Measurements from ENCODE around the gene ACAA1. TPM values are rescaled to one million over a fixed set of nuclear protein-coding genes. Genes with fewer than 3 reads are reported as not detected.

The ACAA1 gene
- total and polyA plus RNA-seq, 2 of the 13 experiments (the other 11 are each of a cell fraction or from before 2014, with no cell fraction given) = 60.8 to 188 TPM

DNA sequence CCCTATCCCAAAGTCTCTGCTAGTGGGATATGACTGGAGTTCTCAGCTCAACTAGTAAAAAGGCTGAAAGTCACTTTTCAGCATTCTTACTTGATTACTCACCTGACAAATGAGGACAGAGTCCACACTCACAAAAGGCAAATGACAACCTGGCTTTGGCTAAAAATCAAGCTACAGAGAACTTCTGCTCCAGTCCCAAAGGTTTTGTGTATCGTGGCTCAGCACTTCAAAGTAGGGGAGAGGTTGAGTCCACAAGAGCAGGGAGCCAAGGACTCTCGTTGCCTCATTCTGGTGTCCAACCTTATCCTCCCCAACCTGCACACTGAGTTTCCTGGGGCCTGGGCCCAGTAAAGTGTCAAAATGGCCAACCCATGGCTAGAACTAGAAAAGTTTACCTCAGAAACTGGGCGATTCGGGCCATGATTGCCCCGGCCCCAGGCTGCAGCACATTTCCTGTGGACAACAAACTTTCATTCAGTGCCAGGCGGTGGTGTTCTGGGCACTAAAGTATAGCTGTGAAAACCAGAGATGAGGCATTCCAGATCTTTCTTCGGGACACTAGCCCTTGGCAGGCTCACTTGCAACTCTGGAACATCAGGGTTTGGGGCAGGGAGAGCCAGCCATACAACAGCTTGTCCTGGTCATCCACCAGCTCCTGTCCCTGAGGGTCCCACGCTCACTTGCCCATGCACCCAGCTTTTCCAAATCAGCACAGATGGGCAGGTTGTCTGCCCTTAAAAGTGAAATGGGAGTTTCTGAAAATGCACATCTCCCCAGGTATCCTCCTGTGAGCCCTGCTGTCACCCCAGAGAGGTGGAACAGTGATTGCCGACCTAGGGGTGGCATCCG is 3.1 kb downstream of the ACAA1 start (continued):
- TF ChIP-seq, protein P1, sequence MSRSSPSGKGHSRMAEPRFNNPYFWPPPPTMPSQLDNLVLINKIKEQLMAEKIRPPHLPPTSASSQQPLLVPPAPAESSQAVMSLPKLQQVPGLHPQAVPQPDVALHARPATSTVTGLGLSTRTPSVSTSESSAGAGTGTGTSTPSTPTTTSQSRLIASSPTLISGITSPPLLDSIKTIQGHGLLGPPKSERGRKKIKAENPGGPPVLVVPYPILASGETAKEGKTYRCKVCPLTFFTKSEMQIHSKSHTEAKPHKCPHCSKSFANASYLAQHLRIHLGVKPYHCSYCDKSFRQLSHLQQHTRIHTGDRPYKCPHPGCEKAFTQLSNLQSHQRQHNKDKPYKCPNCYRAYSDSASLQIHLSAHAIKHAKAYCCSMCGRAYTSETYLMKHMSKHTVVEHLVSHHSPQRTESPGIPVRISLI (CRISPR knock-in tag; IDR thresholded peaks at IDR 0.05; ENCODE audit: borderline replicate concordance) = peak; percentile 52; the same call in 1 of the 2 replicates
- TF ChIP-seq FOXA1 (IDR thresholded peaks at IDR 0.05) = peak; percentile 59; the same call in 1 of the 2 replicates
- TF ChIP-seq FOXA1 (CRISPR knock-in tag; IDR thresholded peaks at IDR 0.05) = peak; percentile 94
- TF ChIP-seq ZNF558 (CRISPR knock-in tag; IDR thresholded peaks at IDR 0.05; ENCODE audit: borderline replicate concordance) = no peak
- TF ChIP-seq, protein P2, sequence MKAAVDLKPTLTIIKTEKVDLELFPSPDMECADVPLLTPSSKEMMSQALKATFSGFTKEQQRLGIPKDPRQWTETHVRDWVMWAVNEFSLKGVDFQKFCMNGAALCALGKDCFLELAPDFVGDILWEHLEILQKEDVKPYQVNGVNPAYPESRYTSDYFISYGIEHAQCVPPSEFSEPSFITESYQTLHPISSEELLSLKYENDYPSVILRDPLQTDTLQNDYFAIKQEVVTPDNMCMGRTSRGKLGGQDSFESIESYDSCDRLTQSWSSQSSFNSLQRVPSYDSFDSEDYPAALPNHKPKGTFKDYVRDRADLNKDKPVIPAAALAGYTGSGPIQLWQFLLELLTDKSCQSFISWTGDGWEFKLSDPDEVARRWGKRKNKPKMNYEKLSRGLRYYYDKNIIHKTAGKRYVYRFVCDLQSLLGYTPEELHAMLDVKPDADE (CRISPR knock-in tag; IDR thresholded peaks at IDR 0.05) = no peak
- TF ChIP-seq ZNF24 (IDR thresholded peaks at IDR 0.05) = no peak
- TF ChIP-seq, protein P3, sequence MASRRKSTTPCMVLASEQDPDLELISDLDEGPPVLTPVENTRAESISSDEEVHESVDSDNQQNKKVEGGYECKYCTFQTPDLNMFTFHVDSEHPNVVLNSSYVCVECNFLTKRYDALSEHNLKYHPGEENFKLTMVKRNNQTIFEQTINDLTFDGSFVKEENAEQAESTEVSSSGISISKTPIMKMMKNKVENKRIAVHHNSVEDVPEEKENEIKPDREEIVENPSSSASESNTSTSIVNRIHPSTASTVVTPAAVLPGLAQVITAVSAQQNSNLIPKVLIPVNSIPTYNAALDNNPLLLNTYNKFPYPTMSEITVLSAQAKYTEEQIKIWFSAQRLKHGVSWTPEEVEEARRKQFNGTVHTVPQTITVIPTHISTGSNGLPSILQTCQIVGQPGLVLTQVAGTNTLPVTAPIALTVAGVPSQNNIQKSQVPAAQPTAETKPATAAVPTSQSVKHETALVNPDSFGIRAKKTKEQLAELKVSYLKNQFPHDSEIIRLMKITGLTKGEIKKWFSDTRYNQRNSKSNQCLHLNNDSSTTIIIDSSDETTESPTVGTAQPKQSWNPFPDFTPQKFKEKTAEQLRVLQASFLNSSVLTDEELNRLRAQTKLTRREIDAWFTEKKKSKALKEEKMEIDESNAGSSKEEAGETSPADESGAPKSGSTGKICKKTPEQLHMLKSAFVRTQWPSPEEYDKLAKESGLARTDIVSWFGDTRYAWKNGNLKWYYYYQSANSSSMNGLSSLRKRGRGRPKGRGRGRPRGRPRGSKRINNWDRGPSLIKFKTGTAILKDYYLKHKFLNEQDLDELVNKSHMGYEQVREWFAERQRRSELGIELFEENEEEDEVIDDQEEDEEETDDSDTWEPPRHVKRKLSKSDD (CRISPR knock-in tag; IDR thresholded peaks at IDR 0.05; ENCODE audit: low read depth) = no peak; the same call in 1 of the 2 replicates
- TF ChIP-seq WIZ (CRISPR knock-in tag; IDR thresholded peaks at IDR 0.05) = no peak; the same call in 1 of the 2 replicates
- peak; percentile 66; the same call in 1 of the 2 replicates for TF ChIP-seq TMF1 (CRISPR knock-in tag; IDR thresholded peaks at IDR 0.05; ENCODE audit: low read depth)
- TF ChIP-seq, protein P4, sequence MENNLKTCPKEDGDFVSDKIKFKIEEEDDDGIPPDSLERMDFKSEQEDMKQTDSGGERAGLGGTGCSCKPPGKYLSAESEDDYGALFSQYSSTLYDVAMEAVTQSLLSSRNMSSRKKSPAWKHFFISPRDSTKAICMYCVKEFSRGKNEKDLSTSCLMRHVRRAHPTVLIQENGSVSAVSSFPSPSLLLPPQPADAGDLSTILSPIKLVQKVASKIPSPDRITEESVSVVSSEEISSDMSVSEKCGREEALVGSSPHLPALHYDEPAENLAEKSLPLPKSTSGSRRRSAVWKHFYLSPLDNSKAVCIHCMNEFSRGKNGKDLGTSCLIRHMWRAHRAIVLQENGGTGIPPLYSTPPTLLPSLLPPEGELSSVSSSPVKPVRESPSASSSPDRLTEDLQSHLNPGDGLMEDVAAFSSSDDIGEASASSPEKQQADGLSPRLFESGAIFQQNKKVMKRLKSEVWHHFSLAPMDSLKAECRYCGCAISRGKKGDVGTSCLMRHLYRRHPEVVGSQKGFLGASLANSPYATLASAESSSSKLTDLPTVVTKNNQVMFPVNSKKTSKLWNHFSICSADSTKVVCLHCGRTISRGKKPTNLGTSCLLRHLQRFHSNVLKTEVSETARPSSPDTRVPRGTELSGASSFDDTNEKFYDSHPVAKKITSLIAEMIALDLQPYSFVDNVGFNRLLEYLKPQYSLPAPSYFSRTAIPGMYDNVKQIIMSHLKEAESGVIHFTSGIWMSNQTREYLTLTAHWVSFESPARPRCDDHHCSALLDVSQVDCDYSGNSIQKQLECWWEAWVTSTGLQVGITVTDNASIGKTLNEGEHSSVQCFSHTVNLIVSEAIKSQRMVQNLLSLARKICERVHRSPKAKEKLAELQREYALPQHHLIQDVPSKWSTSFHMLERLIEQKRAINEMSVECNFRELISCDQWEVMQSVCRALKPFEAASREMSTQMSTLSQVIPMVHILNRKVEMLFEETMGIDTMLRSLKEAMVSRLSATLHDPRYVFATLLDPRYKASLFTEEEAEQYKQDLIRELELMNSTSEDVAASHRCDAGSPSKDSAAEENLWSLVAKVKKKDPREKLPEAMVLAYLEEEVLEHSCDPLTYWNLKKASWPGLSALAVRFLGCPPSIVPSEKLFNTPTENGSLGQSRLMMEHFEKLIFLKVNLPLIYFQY (CRISPR knock-in tag; IDR thresholded peaks at IDR 0.05; ENCODE audit: borderline replicate concordance) = peak; percentile 67; the same call in 1 of the 2 replicates
- TF ChIP-seq, protein P5, sequence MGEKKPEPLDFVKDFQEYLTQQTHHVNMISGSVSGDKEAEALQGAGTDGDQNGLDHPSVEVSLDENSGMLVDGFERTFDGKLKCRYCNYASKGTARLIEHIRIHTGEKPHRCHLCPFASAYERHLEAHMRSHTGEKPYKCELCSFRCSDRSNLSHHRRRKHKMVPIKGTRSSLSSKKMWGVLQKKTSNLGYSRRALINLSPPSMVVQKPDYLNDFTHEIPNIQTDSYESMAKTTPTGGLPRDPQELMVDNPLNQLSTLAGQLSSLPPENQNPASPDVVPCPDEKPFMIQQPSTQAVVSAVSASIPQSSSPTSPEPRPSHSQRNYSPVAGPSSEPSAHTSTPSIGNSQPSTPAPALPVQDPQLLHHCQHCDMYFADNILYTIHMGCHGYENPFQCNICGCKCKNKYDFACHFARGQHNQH (CRISPR knock-in tag; IDR thresholded peaks at IDR 0.05) = peak; percentile 88
- no peak for TF ChIP-seq ZMAT3 (CRISPR knock-in tag; conservative IDR thresholded peaks at IDR 0.05)
- TF ChIP-seq ZSCAN12 (CRISPR knock-in tag; IDR thresholded peaks at IDR 0.05) = no peak
- TF ChIP-seq ZNF737 (CRISPR knock-in tag; IDR thresholded peaks at IDR 0.05; ENCODE audit: borderline replicate concordance) = no peak
- peak; percentile 83; the same call in 1 of the 2 replicates for TF ChIP-seq ZNF224 (CRISPR knock-in tag; IDR thresholded peaks at IDR 0.05)
- TF ChIP-seq, protein P6, sequence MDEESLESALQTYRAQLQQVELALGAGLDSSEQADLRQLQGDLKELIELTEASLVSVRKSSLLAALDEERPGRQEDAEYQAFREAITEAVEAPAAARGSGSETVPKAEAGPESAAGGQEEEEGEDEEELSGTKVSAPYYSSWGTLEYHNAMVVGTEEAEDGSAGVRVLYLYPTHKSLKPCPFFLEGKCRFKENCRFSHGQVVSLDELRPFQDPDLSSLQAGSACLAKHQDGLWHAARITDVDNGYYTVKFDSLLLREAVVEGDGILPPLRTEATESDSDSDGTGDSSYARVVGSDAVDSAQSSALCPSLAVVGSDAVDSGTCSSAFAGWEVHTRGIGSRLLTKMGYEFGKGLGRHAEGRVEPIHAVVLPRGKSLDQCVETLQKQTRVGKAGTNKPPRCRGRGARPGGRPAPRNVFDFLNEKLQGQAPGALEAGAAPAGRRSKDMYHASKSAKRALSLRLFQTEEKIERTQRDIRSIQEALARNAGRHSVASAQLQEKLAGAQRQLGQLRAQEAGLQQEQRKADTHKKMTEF (CRISPR knock-in tag; IDR thresholded peaks at IDR 0.05) = peak; percentile 92
